Measurements from ENCODE around the gene PSMD13.

PSMD13 gene

DNA sequence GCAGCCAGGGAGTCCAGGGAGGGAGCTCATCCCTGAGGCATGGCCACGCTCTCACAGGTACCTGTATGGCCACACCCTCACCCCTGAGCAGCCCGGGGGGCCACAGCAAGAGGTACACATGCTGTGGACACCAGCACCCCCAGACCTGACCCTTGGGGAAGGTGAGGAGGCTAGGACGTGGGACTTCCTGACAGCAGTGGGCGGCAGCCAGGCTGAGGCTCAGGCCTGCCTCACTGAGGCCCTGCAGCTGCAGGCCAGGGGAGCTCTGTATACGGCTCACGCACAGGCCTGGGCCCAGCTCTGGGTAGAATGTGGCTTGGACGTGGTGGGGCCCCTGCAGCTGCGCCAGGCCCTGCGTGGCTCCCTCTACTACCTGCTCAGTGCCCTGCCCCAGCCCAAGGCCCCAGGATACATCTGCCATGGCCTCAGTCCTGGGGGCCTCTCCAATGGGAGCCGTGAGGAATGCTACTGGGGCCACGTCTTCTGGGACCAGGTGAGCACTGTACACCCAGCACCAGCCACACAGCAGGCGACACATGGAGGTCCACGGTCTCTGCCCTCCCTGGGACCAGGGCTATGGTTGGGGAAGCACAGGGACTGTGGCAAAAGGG lies 54.0 kb downstream of the PSMD13 start:
- DNase-seq, result no peak

DNA sequence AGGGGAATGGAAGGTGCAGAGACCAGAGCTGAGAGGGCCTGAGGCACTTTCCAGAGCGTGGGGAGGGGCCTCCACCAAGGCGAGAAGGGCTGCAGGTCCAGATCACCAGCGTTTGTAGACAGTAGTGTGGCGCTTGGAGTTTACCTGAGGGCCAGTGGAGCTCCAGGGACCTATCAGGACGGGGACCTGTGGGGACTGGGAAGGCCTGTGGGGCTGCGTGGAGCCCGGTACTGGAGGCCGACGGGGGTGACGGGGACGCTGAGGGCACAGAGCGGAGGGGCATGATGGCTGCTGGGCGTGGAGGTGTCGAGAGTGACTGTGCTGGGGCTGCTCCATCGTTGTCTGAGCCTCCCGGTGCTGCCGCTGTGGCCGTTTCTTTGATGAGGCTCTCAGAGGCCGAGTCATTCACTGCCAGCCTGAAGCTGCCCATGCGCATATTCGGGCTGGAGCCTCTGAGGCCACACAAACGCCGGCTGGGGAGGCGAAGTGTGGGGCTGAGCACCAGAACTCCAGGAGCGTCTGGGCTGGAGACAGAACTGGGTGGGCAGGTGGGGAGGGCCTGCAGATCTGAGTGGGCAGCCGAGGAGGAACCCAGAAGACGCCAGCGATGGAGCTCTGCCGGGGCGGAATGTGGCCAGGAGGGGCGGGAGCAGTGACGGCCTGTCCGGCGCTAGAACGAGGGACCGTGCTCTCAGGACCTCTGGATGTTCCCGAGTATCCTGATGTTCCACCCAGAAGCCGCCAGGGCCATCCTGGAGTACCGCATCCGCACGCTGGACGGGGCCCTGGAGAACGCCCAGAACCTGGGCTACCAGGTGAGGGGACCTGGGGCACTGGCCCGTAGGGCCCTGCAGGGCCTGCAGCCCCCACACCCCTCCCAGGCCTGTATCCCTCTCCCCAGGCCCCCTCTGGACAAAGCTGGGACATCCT lies 54.8 kb downstream of the PSMD13 start:
- no peak for DNase-seq

DNA sequence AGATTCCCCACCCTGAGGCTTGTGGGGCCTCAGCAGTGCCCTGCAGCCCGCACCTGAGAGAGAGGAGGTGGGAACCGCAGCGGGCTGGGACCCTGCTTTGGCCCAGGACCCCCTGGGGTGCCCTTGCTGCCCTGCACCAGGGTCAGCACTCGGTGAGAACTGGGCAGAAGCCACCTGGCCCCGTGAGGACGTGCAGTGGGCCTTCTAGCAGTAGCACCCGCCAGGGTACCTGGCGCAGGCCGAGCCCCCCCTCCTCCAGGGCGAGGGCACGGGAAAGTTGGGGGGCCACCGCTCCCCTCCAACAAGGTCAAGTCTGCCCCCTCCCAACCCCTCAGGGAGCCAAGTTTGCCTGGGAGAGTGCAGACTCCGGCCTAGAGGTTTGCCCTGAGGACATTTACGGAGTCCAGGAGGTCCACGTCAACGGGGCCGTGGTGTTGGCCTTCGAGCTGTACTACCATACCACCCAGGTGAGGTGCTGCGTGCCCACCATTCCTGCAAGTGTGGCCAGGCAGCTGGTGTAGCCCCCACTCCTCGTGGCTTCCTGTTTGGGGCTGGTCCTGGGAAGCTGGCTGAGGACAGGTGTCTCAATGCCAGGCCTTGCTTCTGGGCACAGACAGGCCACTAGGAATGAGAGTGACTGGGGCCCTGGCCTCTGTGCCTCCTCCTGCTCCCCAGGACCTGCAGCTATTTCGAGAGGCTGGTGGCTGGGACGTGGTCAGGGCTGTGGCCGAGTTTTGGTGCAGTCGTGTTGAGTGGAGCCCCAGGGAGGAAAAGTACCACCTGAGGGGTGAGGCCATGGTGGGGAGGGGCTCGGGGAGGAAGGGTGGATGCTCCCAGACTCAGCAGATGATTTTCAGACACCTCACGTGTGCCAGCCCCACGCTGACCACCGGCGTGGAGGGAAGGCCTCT lies 55.7 kb downstream of the PSMD13 start:
- no peak for DNase-seq

DNA sequence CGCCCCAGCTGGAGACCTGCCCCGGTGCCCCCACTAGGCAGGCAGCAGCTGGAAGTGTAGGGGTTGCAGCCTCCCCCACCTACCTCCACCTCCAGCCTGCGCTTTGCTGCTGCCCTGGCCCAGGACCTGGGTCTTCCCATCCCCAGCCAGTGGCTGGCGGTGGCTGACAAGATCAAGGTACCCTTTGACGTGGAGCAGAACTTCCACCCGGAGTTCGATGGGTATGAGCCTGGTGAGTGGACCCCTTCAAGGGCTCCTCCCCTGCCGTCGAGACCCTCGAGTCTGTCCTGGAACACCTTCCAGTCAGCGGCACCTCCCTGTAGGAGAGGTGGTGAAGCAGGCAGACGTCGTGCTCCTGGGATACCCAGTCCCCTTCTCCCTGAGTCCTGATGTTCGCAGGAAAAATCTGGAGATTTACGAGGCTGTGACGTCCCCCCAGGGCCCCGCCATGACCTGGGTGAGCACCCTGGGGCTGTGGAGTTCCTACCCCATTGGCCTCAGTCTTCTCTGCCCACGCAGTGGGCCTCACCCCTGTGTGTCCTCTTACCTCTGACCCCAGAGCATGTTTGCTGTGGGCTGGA lies 56.6 kb downstream of the PSMD13 start:
- DNase-seq, result no peak

DNA sequence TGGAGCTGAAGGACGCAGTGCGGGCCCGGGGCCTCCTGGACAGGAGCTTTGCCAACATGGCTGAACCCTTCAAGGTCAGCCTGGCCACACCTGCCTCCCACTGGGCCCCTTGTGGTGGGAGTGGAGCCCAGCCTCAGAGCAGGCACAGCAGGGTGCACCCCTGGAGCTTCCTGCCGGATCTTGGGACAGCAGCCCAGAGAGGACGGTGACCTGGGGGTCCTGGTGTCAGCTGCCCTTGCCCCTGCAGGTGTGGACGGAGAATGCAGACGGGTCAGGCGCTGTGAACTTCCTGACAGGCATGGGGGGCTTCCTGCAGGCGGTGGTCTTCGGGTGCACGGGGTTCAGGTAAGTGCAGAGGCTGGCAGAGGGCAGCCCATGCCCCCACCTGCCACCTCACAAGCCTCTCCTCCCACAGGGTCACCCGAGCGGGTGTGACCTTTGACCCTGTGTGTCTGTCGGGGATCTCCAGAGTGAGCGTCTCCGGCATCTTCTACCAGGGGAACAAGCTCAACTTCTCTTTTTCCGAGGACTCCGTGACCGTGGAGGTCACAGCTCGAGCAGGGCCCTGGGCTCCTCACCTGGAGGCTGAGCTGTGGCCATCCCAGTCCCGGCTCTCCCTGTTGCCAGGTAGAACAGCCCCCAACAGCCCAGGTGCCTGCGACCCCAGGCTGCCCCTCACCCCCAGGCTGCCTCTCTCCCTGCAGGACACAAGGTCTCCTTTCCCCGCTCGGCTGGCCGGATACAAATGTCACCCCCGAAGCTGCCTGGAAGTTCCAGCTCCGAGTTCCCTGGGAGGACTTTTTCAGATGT lies 57.3 kb downstream of the PSMD13 start:
- DNase-seq, result no peak

DNA sequence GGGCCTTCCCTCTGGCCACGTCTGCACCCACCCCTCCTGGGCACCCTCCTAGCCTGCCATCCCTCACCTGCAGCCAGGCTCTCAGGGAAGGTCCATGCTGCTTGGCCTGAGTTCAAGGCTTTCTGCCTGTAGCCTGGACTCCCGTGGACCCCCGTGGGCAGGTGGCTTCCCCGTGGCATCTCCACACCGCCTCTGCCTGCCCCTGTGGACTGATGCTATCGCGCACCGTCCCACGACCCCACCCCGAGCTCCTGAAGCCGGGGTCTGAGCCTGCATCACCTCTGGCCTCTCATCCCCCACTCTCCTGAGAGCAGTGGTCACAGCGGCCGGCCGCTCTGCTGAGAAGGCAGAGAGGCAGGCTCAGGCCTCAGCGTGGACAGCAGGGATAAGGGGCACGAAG lies 58.0 kb downstream of the PSMD13 start:
- no peak for DNase-seq

DNA sequence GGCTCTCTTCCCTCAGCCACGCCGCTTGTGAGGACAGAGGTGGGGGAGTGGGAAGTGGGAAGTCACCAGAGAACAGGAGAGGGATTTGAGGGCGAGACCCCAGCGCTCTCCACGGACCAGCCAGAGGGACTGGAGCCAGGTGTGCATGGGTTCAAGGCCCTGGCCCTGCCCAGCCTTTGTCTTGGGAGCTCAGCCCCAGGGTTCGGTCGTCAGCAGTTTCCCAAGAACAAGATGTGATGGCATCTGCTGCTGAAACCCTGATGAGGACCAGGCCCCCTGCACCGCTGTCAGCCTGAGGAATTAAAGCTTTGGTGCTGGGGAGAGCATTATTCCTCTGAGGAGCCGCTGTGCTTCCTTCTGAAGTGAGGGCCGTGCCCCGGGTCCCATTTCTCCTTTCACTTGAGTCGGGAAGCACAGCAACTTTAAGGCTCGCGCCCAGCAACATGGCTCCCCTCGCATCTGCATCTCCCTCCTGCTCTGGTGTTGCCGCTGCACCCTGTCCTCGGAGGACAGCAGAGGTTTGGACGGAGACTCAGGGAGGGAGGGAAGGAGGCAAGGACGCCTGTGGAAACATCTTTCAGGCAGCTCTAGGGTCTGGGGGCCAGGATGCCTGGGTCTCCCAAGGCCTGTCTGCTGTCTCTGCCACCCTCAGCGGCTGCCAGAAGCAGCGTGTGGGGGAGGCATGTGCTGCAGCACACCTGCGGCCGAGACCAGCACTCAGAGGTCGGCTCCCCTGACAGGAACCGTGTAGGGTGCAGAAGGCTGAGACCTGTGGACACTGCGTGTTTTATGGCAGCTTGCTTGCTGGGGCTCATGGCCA lies 58.8 kb downstream of the PSMD13 start:
- no peak for DNase-seq

DNA sequence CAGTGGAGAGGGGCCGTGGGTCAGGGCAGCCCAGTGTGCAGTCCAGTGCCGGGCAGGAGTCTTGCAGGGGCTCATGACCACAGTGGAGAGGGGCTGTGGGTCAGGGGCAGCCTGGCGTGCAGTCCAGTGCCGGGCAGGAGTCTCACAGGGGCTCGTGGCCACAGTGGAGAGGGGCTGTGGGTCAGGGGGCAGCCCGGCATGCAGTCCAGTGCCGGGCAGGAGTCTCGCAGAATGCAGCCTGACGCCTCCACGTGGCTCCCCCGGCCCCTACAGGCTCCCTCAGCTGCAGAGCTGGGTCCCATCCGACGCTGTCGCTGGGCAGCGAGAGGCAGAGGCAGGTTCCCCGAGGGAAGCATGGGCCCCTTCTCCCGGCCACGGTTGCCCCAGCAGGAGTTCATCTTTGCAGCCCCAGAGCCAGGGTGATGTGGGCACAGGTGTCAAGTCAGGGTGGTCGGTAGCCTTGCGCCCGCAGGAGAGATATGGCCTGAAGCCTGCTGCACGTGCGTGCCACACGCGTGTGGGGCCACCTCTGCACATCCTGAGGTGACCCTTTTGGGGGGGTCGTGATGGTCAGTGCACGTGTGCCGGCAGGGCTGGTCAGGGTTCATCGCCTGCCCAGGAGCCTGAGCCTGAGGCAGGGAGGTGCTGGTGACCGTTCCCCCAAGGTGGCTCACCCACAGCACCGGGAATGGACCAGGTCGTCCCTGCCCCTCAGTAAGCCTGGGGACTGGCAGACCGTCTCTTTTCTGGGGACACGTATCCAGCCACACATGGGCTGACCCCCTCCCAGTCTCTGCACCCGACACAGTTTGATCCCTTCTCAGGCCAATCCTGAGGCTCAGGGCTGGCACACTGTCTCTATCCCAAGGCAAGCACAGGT lies 59.6 kb downstream of the PSMD13 start:
- no peak for DNase-seq

DNA sequence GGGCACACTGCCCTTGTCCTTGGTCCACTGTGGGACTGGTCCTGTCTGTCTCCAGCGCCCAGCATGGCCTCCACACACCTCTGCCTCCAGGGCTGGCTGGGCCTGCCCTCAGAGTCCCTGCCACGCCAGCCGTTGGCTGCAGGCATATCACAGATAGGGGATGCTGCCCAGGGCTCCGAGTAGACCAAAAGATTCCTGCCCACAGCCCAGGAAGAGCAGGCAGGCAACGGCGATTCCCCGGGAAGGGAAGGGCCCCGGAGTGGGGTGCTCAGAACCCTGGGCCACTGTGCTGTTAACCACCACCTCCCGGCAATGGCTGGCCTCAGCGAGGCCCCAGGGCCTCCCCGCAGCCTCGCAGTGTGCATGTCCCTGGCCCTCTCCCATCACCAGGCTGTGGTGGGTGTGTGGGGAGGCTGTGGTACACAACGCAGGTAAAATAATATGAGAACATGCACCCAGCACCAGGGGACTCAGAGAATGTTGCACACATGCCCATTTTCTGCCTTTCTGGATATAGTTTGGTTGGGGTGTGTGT lies 60.3 kb downstream of the PSMD13 start:
- no peak for DNase-seq

DNA sequence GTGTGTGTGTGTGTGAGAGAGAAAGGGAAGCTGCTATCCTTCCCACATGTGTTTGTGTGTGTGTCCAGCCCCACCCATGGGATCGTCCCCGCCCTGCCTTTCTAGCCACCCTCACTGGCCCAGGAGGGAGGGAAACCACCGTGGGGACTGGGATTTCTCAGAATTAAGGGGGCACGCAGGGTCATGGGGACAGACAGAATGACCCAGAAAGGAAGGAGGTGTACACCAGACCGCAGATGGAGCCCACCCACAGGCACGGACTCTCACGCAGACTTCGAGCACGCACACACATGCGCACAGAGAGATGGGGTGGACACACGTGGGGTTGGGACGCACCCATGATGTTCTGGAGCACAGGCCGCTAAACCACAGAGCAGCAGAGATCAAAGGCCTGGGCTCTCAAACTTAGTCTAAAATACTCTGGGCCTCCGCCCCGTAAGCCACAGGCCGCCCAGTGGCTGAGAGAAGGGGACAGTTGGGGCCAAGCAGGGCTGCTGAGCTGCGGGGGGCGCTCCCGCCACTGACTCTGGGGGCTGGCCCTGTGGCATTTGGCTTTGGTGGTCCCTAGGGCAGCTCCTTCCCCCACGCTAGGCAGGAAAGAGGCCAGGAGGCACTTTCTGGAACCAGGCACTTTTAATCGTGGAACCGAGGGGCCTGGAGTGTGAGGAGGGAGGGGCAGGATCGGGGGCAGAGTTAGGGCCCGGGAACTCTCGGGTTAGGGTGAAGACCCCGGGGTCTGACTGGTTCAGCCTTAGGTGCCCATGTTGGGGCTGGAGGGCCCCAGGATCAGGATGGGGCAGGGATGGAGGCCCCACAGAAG lies 61.0 kb downstream of the PSMD13 start:
- DNase-seq, result no peak

DNA sequence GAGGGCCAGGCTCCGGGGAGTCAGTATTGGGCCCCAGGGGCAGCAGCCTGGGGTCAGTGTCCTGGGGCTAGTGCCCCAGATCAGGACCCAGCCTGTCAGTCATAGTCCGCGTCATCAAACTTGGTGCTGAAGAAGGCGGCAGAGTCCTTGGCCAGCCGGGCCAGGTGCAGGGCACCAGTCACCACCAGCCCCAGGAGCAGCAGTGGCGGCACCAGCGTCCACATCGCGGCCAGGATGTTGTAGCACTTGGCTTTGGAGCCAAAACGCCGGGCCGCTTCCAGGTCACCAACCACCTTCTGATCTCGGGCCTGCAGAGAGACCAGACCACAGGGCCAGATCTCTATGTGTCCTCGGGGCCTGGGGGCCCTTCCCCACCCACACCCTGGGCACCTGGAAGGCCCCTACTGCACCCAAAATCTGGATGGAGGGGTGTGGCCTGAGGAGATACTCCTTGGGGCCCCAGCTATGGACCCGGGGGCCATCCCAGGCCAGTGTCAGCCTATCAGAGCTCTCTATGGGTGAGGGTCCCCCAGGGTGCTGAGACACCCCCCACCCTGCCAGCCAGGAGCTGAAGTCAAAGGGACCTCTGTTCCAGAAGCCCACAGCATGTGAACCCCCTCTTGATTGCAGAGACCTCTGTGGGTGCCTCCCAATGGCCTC lies 61.8 kb downstream of the PSMD13 start:
- DNase-seq, result no peak

DNA sequence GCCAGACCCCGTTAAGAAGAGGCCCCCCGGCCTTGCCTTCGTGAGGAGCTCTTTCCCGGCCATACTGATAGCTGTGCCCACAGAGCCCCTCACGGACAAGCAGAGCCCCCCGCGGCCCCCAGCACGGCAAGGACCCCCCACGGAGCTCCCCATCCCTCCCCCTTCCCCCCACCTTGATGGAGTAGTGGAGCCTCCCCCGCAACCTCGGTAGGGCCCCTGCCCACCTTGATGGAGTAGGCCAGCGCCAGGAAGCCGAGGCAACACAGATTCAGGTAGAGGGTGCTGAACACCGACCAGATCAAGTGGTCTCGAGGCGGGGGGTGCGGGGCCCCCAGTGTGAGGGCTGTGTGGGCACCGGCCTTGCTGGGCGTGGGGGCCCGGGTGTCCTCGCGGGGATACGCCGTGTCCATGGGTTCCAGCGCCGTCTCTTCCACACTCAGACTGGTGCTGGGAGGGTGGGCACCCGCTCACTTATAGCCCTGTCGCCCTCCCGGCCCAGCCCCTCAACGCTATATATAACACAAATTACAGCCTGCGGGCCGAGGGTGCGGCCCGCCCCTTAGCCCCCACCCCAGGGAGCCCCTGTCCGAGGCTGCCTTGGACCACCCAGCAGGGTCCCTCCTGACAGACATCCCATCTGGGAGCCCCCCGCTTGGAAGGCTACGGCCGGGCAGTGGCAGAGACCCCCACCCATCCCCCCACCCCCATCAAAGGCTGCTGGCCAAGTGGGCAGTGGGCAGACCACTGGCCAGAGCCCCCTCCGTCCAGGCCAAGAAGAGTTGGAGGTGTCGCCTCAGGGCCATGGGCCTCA lies 62.5 kb downstream of the PSMD13 start, which contains the start of gene IFITM5:
IFITM5 (minus strand) TSS at position 446 of the 811 bp plus-strand sequence; CDS start at position 410, 36 bp downstream.
- DNase-seq, result no peak

DNA sequence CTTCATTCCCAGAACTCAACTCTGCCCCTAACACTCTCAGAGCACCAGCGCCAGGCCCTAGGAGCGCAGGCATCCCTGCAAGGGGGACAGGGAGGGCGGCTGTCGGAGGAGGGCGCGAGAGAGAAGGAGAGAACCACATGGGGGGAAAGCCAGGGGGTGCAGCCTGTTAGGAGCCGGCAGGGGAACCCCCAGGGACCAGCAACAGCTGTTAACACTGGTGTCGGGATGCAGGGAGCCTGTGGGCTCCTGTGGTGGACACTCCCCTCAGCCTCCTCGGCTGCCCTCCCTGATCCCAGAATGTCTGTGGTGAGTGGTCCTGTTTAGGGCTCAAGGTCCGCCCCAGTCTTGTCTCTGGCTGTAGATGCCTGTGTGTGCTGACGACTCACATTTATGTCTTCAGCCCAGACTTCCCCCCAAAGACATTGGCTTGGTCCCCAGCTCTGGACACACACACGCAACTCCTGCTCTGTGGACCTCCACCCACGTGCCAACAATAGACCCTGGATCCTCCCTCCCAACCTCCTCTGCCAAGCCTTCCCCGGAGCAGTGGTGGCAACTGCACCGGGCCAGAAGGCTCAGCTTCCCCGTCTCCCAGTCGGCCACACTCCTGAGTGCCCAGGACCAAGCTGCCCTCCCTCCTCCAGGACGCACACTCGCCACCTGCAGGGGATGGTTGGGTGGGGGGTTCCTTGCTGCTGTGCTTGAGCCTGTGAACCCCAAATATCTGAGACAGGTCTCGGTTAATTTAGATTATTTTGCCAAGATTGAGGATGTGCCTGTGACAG lies 63.4 kb downstream of the PSMD13 start:
- peak; percentile 47 for DNase-seq

Data from NCI-H82 (cell line).